Measurements from ENCODE around the gene CARF.
"Not testable (repeated sequence)": the region's sequence is repeated elsewhere in the genome, so short reads cannot be mapped to it uniquely, and the experiment has no call there.

CARF gene

GRCh38 chr2:202934456-202934855 lies 22.4 kb downstream of the CARF start:
- no peak for DNase-seq

GRCh38 chr2:202938960-202939359 lies 26.9 kb downstream of the CARF start:
- DNase-seq, result no peak

- no peak for DNase-seq
Measured at GRCh38 chr2:202941771-202942170, 29.7 kb downstream of the CARF start.

GRCh38 chr2:202944408-202944807 lies 32.3 kb downstream of the CARF start:
- no peak for DNase-seq

- no peak for DNase-seq
Measured at GRCh38 chr2:202944816-202945215, 32.7 kb downstream of the CARF start.

- DNase-seq, result no peak
Measured at GRCh38 chr2:202945497-202945896, 33.4 kb downstream of the CARF start.

- not testable (repeated sequence) for DNase-seq
Measured at GRCh38 chr2:202949333-202949732, 37.3 kb downstream of the CARF start.

GRCh38 chr2:202950592-202950991 lies 38.5 kb downstream of the CARF start:
- no peak for DNase-seq

GRCh38 chr2:202960524-202960923 lies 48.4 kb downstream of the CARF start:
- no peak for DNase-seq

GRCh38 chr2:202963712-202964111 lies 51.6 kb downstream of the CARF start:
- no peak for DNase-seq

GRCh38 chr2:202965810-202966460 lies 53.9 kb downstream of the CARF start:
- DNase-seq, result no peak

GRCh38 chr2:202969404-202969803 lies 57.3 kb downstream of the CARF start:
- not testable (repeated sequence) for DNase-seq

- no peak for DNase-seq
Measured at GRCh38 chr2:202976809-202977208, 64.7 kb downstream of the CARF start.

GRCh38 chr2:202982779-202983491 lies 70.9 kb downstream of the CARF start:
- DNase-seq, result no peak

- DNase-seq, result no peak
Measured at GRCh38 chr2:202989749-202990148, 77.7 kb downstream of the CARF start.

GRCh38 chr2:202990501-202990900 lies 78.4 kb downstream of the CARF start:
- DNase-seq, result no peak

GRCh38 chr2:202997113-202997512 lies 85.0 kb downstream of the CARF start:
- not testable (repeated sequence) for DNase-seq

- no peak for DNase-seq
Measured at GRCh38 chr2:203002054-203002821, 90.2 kb downstream of the CARF start.

- DNase-seq, result no peak
Measured at GRCh38 chr2:203003716-203004115, 91.6 kb downstream of the CARF start.

- peak; percentile 92 for DNase-seq
Measured at GRCh38 chr2:203014456-203015199, 102.6 kb downstream of the CARF start, which contains the start of gene NBEAL1. Gene NBEAL1 (plus strand): TSS chr2:203014875. CDS start chr2:203016385, 1,510 bp downstream.

GRCh38 chr2:203016716-203017115 lies 104.6 kb downstream of the CARF start:
- no peak for DNase-seq

GRCh38 chr2:203018181-203018580 lies 106.1 kb downstream of the CARF start:
- no peak for DNase-seq

- no peak for DNase-seq
Measured at GRCh38 chr2:203019142-203019541, 107.1 kb downstream of the CARF start.
